Pons (tissue), 1 donor: Measurements from ENCODE around the gene NCOA5.
A peak's percentile ranks its signal among the peaks of the same experiment; 100 is the strongest.
"Not testable (repeated sequence)": the region's sequence is repeated elsewhere in the genome, so short reads cannot be mapped to it uniquely, and the experiment has no call there.

Experiments used
- DNase-seq: peaks from one replicate; pipeline ENCODE4 v3.0.0-alpha.2; 2016; ENCODE audit warnings: low spot score

Gene NCOA5

GRCh38 chr20:46120136-46120535 lies 30.4 kb upstream of the NCOA5 start:
- no peak for DNase-seq

GRCh38 chr20:46119547-46119946 lies 29.8 kb upstream of the NCOA5 start:
- no peak for DNase-seq

GRCh38 chr20:46119028-46119546 lies 29.3 kb upstream of the NCOA5 start:
- DNase-seq: no peak

- peak; percentile 19 for DNase-seq
These were observed 28.8 kb upstream of the NCOA5 start for GRCh38 chr20:46118481-46119020.

- peak; percentile 73 for DNase-seq
These were observed 28.1 kb upstream of the NCOA5 start, which contains the start of gene CD40 for GRCh38 chr20:46117704-46118467. Gene CD40 (plus strand): TSS chr20:46118314. CDS start chr20:46118344, 30 bp downstream.

- DNase-seq: no peak
These were observed 24.7 kb upstream of the NCOA5 start for GRCh38 chr20:46114449-46114848.

GRCh38 chr20:46113113-46113470 lies 23.3 kb upstream of the NCOA5 start:
- no peak for DNase-seq

GRCh38 chr20:46112430-46113112 lies 22.8 kb upstream of the NCOA5 start:
- DNase-seq: no peak

- no peak for DNase-seq
These were observed 22.1 kb upstream of the NCOA5 start for GRCh38 chr20:46111836-46112212.

GRCh38 chr20:46111028-46111835 lies 21.5 kb upstream of the NCOA5 start:
- DNase-seq: peak; percentile 77

GRCh38 chr20:46108976-46109375 lies 19.2 kb upstream of the NCOA5 start:
- DNase-seq: no peak

GRCh38 chr20:46108435-46108841 lies 18.7 kb upstream of the NCOA5 start:
- DNase-seq: peak; percentile 62

GRCh38 chr20:46107061-46107460 lies 17.3 kb upstream of the NCOA5 start:
- no peak for DNase-seq

GRCh38 chr20:46104262-46104661 lies 14.5 kb upstream of the NCOA5 start:
- DNase-seq: no peak

GRCh38 chr20:46102940-46103339 lies 13.2 kb upstream of the NCOA5 start:
- DNase-seq: no peak

GRCh38 chr20:46101957-46102356 lies 12.2 kb upstream of the NCOA5 start:
- DNase-seq: no peak

- no peak for DNase-seq
These were observed 11.2 kb upstream of the NCOA5 start for GRCh38 chr20:46100988-46101387.

- not testable (repeated sequence) for DNase-seq
These were observed 10.7 kb upstream of the NCOA5 start for GRCh38 chr20:46100444-46100843.

- DNase-seq: no peak
These were observed 9.9 kb upstream of the NCOA5 start for GRCh38 chr20:46099491-46100287.

GRCh38 chr20:46093531-46093930 lies 3.8 kb upstream of the NCOA5 start:
- no peak for DNase-seq
